ENCODE results near the gene TRIM28.
"Not testable (repeated sequence)": the region's sequence is repeated elsewhere in the genome, so short reads cannot be mapped to it uniquely, and the experiment has no call there.

The TRIM28 gene
- total RNA-seq, result 309 to 416 (median 339) reads per million in 4 donors

- peak; percentile 99 to 100 (median 100) for DNase-seq
These were observed at the start of gene TRIM28 for GRCh38 chr19:58543826-58544590. Gene TRIM28, plus strand, starts transcription at chr19:58544064. Its CDS starts 694 bp downstream, at chr19:58544758.

GRCh38 chr19:58497634-58498170 lies 46.2 kb upstream of the TRIM28 start:
- no peak for DNase-seq

- DNase-seq, result no peak
These were observed 45.4 kb upstream of the TRIM28 start for GRCh38 chr19:58498316-58499020.

- peak; percentile 85 to 99 (median 92) for DNase-seq
These were observed 44.6 kb upstream of the TRIM28 start for GRCh38 chr19:58499021-58499927.

GRCh38 chr19:58500242-58500641 lies 43.6 kb upstream of the TRIM28 start:
- no peak for DNase-seq

GRCh38 chr19:58507602-58508223 lies 36.2 kb upstream of the TRIM28 start:
- not testable (repeated sequence) for DNase-seq

GRCh38 chr19:58509731-58510083 lies 34.2 kb upstream of the TRIM28 start:
- no peak for DNase-seq

- no peak for DNase-seq
These were observed 33.6 kb upstream of the TRIM28 start for GRCh38 chr19:58510084-58510862.

- DNase-seq, result no peak
These were observed 32.3 kb upstream of the TRIM28 start, which contains the start of gene SLC27A5 for GRCh38 chr19:58511353-58512208. Gene SLC27A5, minus strand, starts transcription at chr19:58511992. Its CDS starts 37 bp downstream, at chr19:58511955.

- DNase-seq, result no peak
These were observed 30.6 kb upstream of the TRIM28 start for GRCh38 chr19:58513213-58513693.

- peak; percentile 88 to 97 (median 91) for DNase-seq
These were observed 29.9 kb upstream of the TRIM28 start for GRCh38 chr19:58513694-58514563.

- DNase-seq, result no peak
These were observed 29.3 kb upstream of the TRIM28 start for GRCh38 chr19:58514564-58515022.

GRCh38 chr19:58515259-58515658 lies 28.6 kb upstream of the TRIM28 start:
- DNase-seq, result no peak

- DNase-seq, result no peak
These were observed 27.5 kb upstream of the TRIM28 start for GRCh38 chr19:58516246-58516836.

GRCh38 chr19:58516964-58517833 lies 26.7 kb upstream of the TRIM28 start:
- DNase-seq, result no peak

GRCh38 chr19:58518256-58519086 lies 25.4 kb upstream of the TRIM28 start:
- no peak for DNase-seq

GRCh38 chr19:58519087-58519354 lies 24.8 kb upstream of the TRIM28 start:
- peak in 3 of 5 donors; percentile 36 to 65 (median 42) for DNase-seq
